ENCODE measurements around the gene ARHGEF12. TPM values are rescaled to one million over a fixed set of nuclear protein-coding genes. Genes with fewer than 3 reads are reported as not detected.

ARHGEF12 gene
- total and polyA plus RNA-seq, 2 donors: 33.7 to 167 TPM

GRCh38 chr11:120342226-120342625 is 6.0 kb downstream of the ARHGEF12 start:
- H3K4me3 ChIP-seq (ENCODE audit: low read depth, low read length): no peak overlapping the region
- H3K4me1 ChIP-seq (ENCODE audit: insufficient read depth): no peaks in the 10 kb centered on the region
- 77% methylated on average over 3 of the region's 3 CpGs for WGBS
- H3K36me3 ChIP-seq (ENCODE audit: insufficient read depth): no peaks in the 10 kb centered on the region
- DNase-seq (ENCODE audit: extremely low spot score): no peak
- no peak overlapping the region for H3K27ac ChIP-seq (ENCODE audit: low read depth)

- no peaks in the 10 kb centered on the region for H3K36me3 ChIP-seq (ENCODE audit: insufficient read depth)
- WGBS: 86% methylated on average over 3 of the region's 3 CpGs
- no peak for DNase-seq (ENCODE audit: extremely low spot score)
- H3K4me1 ChIP-seq (ENCODE audit: insufficient read depth): no peaks in the 10 kb centered on the region
- no peak overlapping the region for H3K4me3 ChIP-seq (ENCODE audit: low read depth, low read length)
- no peak overlapping the region for H3K27ac ChIP-seq (ENCODE audit: low read depth)
These were observed 6.5 kb downstream of the ARHGEF12 start for GRCh38 chr11:120342678-120343077.

GRCh38 chr11:120343429-120343828 is 7.2 kb downstream of the ARHGEF12 start:
- H3K36me3 ChIP-seq (ENCODE audit: insufficient read depth): no peaks in the 10 kb centered on the region
- H3K27ac ChIP-seq (ENCODE audit: low read depth): no peak overlapping the region
- DNase-seq (ENCODE audit: extremely low spot score): no peak
- 85% methylated on average over 2 of the region's 2 CpGs for WGBS
- H3K4me3 ChIP-seq (ENCODE audit: low read depth, low read length): no peak overlapping the region
- H3K4me1 ChIP-seq (ENCODE audit: insufficient read depth): no peaks in the 10 kb centered on the region

GRCh38 chr11:120344302-120345004 is 8.2 kb downstream of the ARHGEF12 start:
- Histone ChIP-seq H3K27ac (ENCODE audit: low read depth) (no peak overlapping the region), H3K36me3 (ENCODE audit: insufficient read depth) (no peaks in the 10 kb centered on the region), H3K4me3 (ENCODE audit: low read depth, low read length) (no peak overlapping the region), H3K4me1 (ENCODE audit: insufficient read depth) (no peaks in the 10 kb centered on the region)
- no peak for DNase-seq (ENCODE audit: extremely low spot score)
- 65% methylated on average over 1 of the region's 1 CpG for WGBS

DNA sequence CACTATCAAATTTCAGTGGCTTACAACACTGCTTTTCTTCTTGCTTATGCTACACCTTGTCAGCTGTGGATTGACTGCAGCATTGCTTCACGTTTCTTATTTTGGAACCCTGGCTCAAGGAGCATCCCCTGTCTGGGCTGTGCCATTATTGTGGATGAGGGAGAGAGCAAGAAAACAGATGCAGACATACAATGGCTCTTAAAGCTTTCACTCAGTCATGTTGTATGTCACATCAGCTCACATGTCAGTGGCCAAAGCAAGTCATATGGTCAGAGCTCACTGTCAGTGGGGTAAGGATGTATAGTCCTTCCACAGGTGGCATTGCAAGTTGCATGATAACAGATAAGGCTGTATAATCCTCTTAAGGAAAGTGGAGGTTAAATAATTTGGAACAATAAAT is 10.0 kb downstream of the ARHGEF12 start:
- Histone ChIP-seq H3K27ac (ENCODE audit: low read depth) (no peak overlapping the region), H3K4me3 (ENCODE audit: low read depth, low read length) (no peak overlapping the region), H3K36me3 (ENCODE audit: insufficient read depth) (no peaks in the 10 kb centered on the region), H3K4me1 (ENCODE audit: insufficient read depth) (no peaks in the 10 kb centered on the region)
- DNase-seq (ENCODE audit: extremely low spot score): no peak
- 21% methylated on average over 1 of the region's 1 CpG for WGBS

GRCh38 chr11:120350637-120351036 is 14.4 kb downstream of the ARHGEF12 start:
- H3K4me3 ChIP-seq (ENCODE audit: low read depth, low read length): no peak overlapping the region
- no peak overlapping the region for H3K27ac ChIP-seq (ENCODE audit: low read depth)
- H3K36me3 ChIP-seq (ENCODE audit: insufficient read depth): no peaks in the 10 kb centered on the region
- H3K4me1 ChIP-seq (ENCODE audit: insufficient read depth): no peaks in the 10 kb centered on the region
- DNase-seq (ENCODE audit: extremely low spot score): no peak

GRCh38 chr11:120352405-120352804 is 16.2 kb downstream of the ARHGEF12 start:
- H3K27ac ChIP-seq (ENCODE audit: low read depth): no peak overlapping the region
- H3K4me3 ChIP-seq (ENCODE audit: low read depth, low read length): no peak overlapping the region
- H3K36me3 ChIP-seq (ENCODE audit: insufficient read depth): no peaks in the 10 kb centered on the region
- H3K4me1 ChIP-seq (ENCODE audit: insufficient read depth): no peaks in the 10 kb centered on the region
- DNase-seq (ENCODE audit: extremely low spot score): no peak
- 34% methylated on average over 6 of the region's 6 CpGs for WGBS

GRCh38 chr11:120354068-120354467 is 17.9 kb downstream of the ARHGEF12 start:
- 80% methylated on average over 1 of the region's 1 CpG for WGBS
- no peak for DNase-seq (ENCODE audit: extremely low spot score)
- no peak overlapping the region for H3K27ac ChIP-seq (ENCODE audit: low read depth)
- H3K4me3 ChIP-seq (ENCODE audit: low read depth, low read length): no peak overlapping the region
- no peaks in the 10 kb centered on the region for H3K36me3 ChIP-seq (ENCODE audit: insufficient read depth)
- H3K4me1 ChIP-seq (ENCODE audit: insufficient read depth): no peaks in the 10 kb centered on the region

GRCh38 chr11:120354779-120355178 is 18.6 kb downstream of the ARHGEF12 start:
- WGBS: 71% methylated on average over 6 of the region's 6 CpGs
- H3K4me3 ChIP-seq (ENCODE audit: low read depth, low read length): no peak overlapping the region
- no peaks in the 10 kb centered on the region for H3K36me3 ChIP-seq (ENCODE audit: insufficient read depth)
- H3K27ac ChIP-seq (ENCODE audit: low read depth): no peak overlapping the region
- H3K4me1 ChIP-seq (ENCODE audit: insufficient read depth): no peaks in the 10 kb centered on the region
- DNase-seq (ENCODE audit: extremely low spot score): no peak

- H3K27ac ChIP-seq (ENCODE audit: low read depth): no peak overlapping the region
- no peaks in the 10 kb centered on the region for H3K4me1 ChIP-seq (ENCODE audit: insufficient read depth)
- 95% methylated on average over 6 of the region's 6 CpGs for WGBS
- no peak for DNase-seq (ENCODE audit: extremely low spot score)
- no peak overlapping the region for H3K4me3 ChIP-seq (ENCODE audit: low read depth, low read length)
- H3K36me3 ChIP-seq (ENCODE audit: insufficient read depth): no peaks in the 10 kb centered on the region
These were observed 21.4 kb downstream of the ARHGEF12 start for GRCh38 chr11:120357620-120358019.

GRCh38 chr11:120358729-120359128 is 22.5 kb downstream of the ARHGEF12 start:
- H3K27ac ChIP-seq (ENCODE audit: low read depth): no peak overlapping the region
- H3K4me1 ChIP-seq (ENCODE audit: insufficient read depth): no peaks in the 10 kb centered on the region
- 95% methylated on average over 3 of the region's 3 CpGs for WGBS
- DNase-seq (ENCODE audit: extremely low spot score): no peak
- no peak overlapping the region for H3K4me3 ChIP-seq (ENCODE audit: low read depth, low read length)
- no peaks in the 10 kb centered on the region for H3K36me3 ChIP-seq (ENCODE audit: insufficient read depth)

- DNase-seq (ENCODE audit: extremely low spot score): no peak
- no peaks in the 10 kb centered on the region for H3K4me1 ChIP-seq (ENCODE audit: insufficient read depth)
- no peak overlapping the region for H3K4me3 ChIP-seq (ENCODE audit: low read depth, low read length)
- H3K36me3 ChIP-seq (ENCODE audit: insufficient read depth): no peaks in the 10 kb centered on the region
- no peak overlapping the region for H3K27ac ChIP-seq (ENCODE audit: low read depth)
These were observed 27.2 kb downstream of the ARHGEF12 start for GRCh38 chr11:120363436-120363835.

DNA sequence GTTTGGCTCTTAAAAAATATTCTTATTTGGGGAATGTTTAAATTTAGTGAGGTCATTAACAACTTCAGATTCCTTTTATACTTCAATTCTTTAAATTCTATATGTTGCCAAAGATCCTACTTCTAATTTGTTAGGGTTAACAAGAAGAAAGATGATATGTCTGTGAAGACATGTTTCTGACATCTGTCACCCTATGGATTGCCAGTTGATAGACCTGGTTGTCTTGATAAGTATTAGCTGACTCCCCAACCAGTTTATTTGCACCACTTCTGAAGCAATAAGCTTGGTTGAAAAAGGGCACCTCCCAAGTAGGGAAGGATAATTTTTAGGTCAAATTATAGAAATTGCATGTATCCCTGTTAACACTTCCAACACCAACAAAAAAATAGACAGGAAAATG is 29.3 kb downstream of the ARHGEF12 start:
- no peak for DNase-seq (ENCODE audit: extremely low spot score)
- Histone ChIP-seq H3K4me3 (ENCODE audit: low read depth, low read length) (no peak overlapping the region), H3K27ac (ENCODE audit: low read depth) (no peak overlapping the region), H3K36me3 (ENCODE audit: insufficient read depth) (no peaks in the 10 kb centered on the region), H3K4me1 (ENCODE audit: insufficient read depth) (no peaks in the 10 kb centered on the region)

DNA sequence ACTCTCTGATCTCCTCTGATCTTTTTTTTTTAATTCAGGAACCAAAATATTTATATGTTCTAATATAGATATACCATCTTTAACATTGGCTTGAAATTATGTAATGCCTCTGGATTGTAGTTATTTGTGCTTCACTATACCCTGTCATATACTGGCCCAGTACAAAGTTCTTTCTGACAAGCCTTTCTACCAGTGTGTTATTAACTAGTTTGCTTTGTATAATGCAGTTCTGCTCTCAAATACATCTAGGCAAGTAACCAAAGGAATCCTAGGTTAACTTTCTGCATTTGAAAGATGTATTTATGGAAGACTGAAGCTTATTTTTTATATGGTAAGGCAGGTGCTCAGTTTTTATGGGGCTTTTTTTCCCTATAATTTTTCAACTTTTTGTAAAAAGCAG is 36.1 kb downstream of the ARHGEF12 start:
- no peak for DNase-seq (ENCODE audit: extremely low spot score)
- no peak overlapping the region for H3K4me3 ChIP-seq (ENCODE audit: low read depth, low read length)
- peaks cover 2% of the 10 kb centered on the region for H3K4me1 ChIP-seq (ENCODE audit: insufficient read depth)
- H3K36me3 ChIP-seq (ENCODE audit: insufficient read depth): no peaks in the 10 kb centered on the region
- H3K27ac ChIP-seq (ENCODE audit: low read depth): no peak overlapping the region

GRCh38 chr11:120375076-120375475 is 38.9 kb downstream of the ARHGEF12 start:
- WGBS: 82% methylated on average over 3 of the region's 3 CpGs
- DNase-seq (ENCODE audit: extremely low spot score): no peak
- no peaks in the 10 kb centered on the region for H3K36me3 ChIP-seq (ENCODE audit: insufficient read depth)
- no peak overlapping the region for H3K27ac ChIP-seq (ENCODE audit: low read depth)
- H3K4me1 ChIP-seq (ENCODE audit: insufficient read depth): peaks cover 2% of the 10 kb centered on the region
- H3K4me3 ChIP-seq (ENCODE audit: low read depth, low read length): no peak overlapping the region

Data from urinary bladder (tissue), 4 donors.